SK-MEL-5 (cell line): Measurements from ENCODE around the gene CUTA. TPM values are rescaled to one million over a fixed set of nuclear protein-coding genes. Genes with fewer than 3 reads are reported as not detected.
"Not testable (repeated sequence)": the region's sequence is repeated elsewhere in the genome, so short reads cannot be mapped to it uniquely, and the experiment has no call there.

Source experiments
- DNase-seq: peaks from one replicate; pipeline ENCODE4 v3.0.0-alpha.2; 2016; ENCODE audit warnings: low read depth, low spot score
- in situ Hi-C: cut with HindIII; loops from 2 replicates; pipeline ENCODE4 v1.10.0; 2016; ENCODE audit warnings: low sequenced_read_pairs, high pct_unique_total_duplicates, low pct_unique_long_range_greater_than_20kb
- total RNA-seq: library from RNA; depleted of rRNA; stranded (reverse); fragments of >200 nt; shearing (Covaris generic); gene quantifications from 2 replicates; pipeline ENCODE4 v1.2.3, GENCODE V29; 2014

Gene CUTA
- total RNA-seq, 1 experiment from 2014 or later, result 130 TPM

- in situ Hi-C loops, result no loop called here
- DNase-seq, result peak; percentile 99
Observed at GRCh38 chr6:33391278-33391921, 26.5 kb downstream of the CUTA start, which contains the start of gene KIFC1. Gene KIFC1 (plus strand): TSS chr6:33391823. CDS start chr6:33391986, 163 bp downstream.

DNA sequence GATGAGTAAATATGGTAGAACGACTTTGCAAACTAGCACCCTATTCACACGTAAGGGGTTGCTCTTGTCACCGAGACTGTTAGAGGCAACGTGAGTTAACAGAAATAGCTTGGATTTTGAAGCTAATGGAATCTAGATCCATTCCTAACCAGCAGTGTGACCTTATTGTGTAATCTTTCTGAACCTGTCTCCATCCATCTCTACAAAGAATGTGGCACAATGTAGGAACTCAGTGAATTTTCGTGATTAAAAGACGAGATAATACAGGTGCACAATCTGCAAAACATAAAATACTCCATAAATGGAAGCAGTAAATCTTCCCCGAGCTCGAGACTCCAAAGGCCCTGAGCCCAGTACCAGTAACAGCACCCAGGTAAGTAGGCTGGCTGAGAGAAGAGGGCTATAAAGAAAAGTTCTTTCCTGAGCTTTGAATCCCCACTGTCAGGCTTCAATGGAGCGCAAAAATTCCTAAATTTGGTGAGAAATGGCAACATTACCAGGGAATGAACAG, 27.1 kb downstream of the CUTA start:
- in situ Hi-C loops, result no loop called here
- no peak for DNase-seq

GRCh38 chr6:33390173-33390572, 27.7 kb downstream of the CUTA start:
- DNase-seq, result no peak
- in situ Hi-C loops, result no loop called here

DNA sequence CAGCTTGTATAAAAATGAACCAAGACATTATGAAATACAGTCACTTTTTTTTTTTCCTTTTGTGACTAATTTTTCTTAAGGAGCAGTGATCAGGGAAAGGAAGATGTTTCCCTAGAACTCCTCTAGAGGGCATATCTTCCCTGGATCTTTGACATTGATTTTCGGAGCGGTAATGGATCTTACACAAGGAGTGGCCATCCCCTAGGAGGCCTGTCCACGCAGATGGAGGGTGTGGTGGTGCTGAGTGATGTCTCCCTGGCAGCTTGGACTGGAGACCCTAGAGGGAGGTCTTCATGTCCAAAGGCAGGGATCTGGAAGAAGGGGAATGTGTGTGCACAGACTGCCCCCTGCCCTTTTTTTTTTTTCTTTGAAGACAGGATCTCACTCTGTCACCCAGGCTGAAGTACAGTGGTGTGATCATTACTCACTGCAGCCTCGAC, 33.3 kb downstream of the CUTA start:
- peak; percentile 79 for DNase-seq
- in situ Hi-C loops, result no loop called here

GRCh38 chr6:33383427-33384185, 34.3 kb downstream of the CUTA start:
- DNase-seq, result no peak
- in situ Hi-C loops, result no loop called here

- no peak for DNase-seq
- in situ Hi-C loops, result no loop called here
Observed at GRCh38 chr6:33380272-33380981, 37.5 kb downstream of the CUTA start.

DNA sequence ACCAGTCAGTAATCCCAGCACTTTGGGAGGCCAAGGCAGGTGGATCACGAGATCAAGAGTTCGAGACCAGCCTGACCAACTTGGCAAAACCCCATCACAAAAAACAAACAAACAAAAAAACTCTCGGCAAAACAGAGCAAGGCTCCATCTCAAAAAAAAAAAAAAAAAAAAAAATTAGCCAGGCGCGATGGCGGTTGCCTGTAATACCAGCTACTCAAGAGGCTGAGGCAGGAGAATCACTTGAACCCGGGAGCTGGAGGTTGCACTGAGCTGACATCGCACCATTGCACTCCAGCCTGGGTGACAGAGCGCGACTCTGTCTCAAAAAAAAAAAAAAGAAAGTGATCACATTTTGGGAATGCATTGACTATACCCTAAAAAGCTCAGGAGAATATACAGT, 38.7 kb downstream of the CUTA start:
- in situ Hi-C loops, DNase-seq: not testable (repeated sequence)

DNA sequence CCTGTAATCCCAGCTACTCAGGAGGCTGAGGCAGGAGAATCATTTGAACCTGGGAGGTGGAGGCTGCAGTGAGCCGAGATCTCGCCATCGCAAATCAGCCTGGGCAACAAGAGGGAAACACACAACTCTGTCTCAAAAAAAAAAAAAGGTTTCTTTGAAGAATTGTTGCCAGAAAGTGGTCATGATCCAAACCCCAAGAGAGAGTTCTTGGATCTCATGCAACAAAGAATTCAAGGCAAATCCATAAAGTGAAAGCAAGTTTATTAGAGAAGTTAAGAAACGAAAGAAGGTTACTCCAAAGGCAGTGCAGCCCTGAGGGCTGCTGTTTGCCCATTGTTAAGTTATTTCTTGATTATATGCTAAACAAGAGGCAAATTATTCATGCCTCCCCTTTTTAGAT, 40.7 kb downstream of the CUTA start:
- in situ Hi-C loops, result no loop called here
- DNase-seq, result no peak

DNA sequence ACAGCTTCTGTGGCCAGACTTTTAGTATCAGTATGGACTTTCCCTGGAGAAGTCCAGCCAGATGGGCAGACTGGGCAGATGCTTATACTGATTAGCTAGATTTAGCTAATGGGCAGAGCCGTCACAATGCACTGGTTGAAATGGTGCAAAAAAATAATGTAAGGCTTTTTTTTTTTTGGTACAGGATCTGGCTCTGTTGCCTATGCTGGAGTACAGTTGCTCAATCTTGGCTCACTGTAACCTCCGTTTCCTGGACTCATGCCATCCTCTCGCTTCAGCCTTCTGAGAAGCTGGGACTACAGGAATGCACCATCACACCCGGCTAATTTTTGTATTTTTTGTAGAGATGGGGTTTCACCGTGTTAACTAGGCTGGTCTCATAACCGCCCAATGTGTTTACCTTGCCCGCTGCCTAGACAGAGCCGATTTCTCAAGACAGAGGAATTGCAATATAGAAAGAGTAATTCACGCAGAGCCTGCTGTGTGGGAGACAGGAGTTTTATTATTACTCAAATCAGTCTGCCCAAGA, 42.7 kb downstream of the CUTA start:
- in situ Hi-C loops, result no loop called here
- no peak for DNase-seq

- in situ Hi-C loops, result no loop called here
- DNase-seq, result no peak
Observed at GRCh38 chr6:33373960-33374910, 43.7 kb downstream of the CUTA start.

- in situ Hi-C loops, result no loop called here
- DNase-seq, result no peak
Observed at GRCh38 chr6:33372526-33373123, 45.3 kb downstream of the CUTA start.

DNA sequence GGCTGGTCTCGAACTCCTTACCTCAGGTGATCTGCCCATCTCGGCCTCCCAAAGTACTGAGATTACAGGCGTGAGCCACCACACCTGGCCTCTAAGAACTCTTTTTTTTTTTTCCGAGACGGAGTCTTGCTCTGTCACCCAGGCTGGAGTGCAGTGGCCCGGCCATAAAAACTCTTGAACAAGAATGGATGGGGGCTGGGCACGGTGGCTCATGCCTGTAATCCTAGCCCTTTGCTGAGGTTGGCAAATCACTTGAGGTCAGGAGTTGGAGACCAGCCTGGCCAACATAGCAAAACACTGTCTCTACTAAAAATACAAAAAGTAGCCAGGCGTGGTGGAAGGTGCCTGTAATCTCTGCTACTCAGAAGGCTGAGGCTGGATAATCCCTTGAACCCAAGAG, 46.0 kb downstream of the CUTA start:
- DNase-seq, in situ Hi-C loops: not testable (repeated sequence)

GRCh38 chr6:33367715-33368025, 50.2 kb downstream of the CUTA start:
- in situ Hi-C loops, DNase-seq: not testable (repeated sequence)

- in situ Hi-C loops, result no loop called here
- no peak for DNase-seq
Observed at GRCh38 chr6:33367009-33367714, 50.7 kb downstream of the CUTA start.
